HG03060 (cell line): ENCODE measurements around the gene SLC35D3.
"Not testable (repeated sequence)": the region's sequence is repeated elsewhere in the genome, so short reads cannot be mapped to it uniquely, and the experiment has no call there.

Experiments used
- ATAC-seq: cut with Tn5 transposase; IDR thresholded peaks from one replicate; pipeline ENCODE4 v1.9.1; 2021; ENCODE audit warnings: low read depth, moderate number of reproducible peaks; ENCODE audit not compliant: unreplicated experiment

SLC35D3 gene

DNA sequence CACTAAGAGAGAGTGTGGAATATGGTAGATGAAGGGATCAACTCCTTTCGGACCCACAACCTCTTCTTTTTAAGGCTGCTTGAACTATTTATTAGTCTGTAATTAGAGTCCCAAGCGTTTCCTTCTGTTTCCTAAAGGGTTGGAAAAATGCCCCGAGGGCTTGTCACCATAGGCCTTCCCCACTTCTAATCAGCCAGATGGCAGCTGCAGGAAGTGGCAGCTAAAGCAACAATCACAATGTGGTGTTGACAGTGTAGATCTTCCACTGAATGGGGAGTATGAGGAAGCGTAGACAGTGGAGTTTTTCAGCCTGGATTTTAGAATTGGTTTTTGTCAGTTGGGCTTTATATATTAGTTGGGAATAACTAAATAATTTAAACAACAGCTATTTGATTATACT is 40.6 kb downstream of the SLC35D3 start:
- ATAC-seq: no peak

GRCh38 chr6:136963259-136963658 is 41.2 kb downstream of the SLC35D3 start:
- no peak for ATAC-seq

DNA sequence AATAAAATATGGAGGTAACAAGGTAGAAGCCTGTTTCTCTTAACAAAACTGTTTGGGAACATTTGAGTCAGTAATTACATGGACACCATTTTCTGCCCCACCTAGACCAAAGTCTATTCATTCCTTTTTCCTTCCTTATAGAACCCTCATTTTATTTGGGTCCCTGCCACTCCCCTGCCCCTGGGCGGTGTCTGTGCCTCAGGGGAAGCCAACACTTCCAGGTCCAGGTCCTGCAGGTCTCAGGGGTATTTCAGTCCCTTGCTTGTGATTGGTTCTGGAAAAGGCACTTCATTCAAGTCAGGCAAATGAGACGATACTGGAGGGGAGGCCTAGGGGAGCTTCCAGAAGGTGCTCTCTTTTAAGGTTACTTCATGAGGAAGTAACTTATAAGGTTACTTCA is 42.3 kb downstream of the SLC35D3 start:
- no peak for ATAC-seq

- ATAC-seq: no peak
Observed at GRCh38 chr6:136967876-136968752, 46.0 kb downstream of the SLC35D3 start.

DNA sequence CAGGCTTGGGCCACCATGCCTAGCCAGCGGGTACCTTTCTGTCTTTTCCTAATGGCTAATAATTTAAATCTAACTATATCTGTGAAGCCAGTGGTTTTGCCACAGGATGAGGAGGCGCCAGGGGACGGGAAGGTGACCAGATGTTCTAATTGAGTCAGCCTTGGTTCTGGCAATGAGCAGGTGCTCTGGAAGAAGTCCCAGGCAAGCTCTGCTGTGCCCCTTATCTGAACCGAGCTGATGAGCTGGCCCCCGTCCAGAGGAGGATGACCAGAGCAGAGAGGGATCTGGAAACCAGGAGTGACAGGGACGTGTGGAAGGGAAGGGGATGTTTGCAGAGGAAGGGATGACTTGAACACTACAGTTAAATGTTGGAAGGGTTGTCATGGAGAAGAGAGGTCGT is 46.7 kb downstream of the SLC35D3 start:
- ATAC-seq: no peak

GRCh38 chr6:136969433-136969832 is 47.3 kb downstream of the SLC35D3 start:
- ATAC-seq: no peak

GRCh38 chr6:136969930-136970329 is 47.8 kb downstream of the SLC35D3 start:
- ATAC-seq: no peak

GRCh38 chr6:136971609-136972008 is 49.5 kb downstream of the SLC35D3 start:
- ATAC-seq: no peak

GRCh38 chr6:136973781-136974180 is 51.7 kb downstream of the SLC35D3 start:
- ATAC-seq: not testable (repeated sequence)
